Measurements from ENCODE around the gene MANEAL. TPM values are rescaled to one million over a fixed set of nuclear protein-coding genes. Genes with fewer than 3 reads are reported as not detected.

Gene MANEAL
- total RNA-seq, 3 donors from 2014 or later = 4.0 to 5.0 (median 4.7) TPM

- Mint-ChIP-seq H3K4me1 (ENCODE audit: low read depth) (peaks cover 2% of the 10 kb centered on the region), H3K4me3 (no peak overlapping the region), H3K27me3 (ENCODE audit: low read depth) (no peaks in the 10 kb centered on the region), H3K9me3 (no peaks in the 10 kb centered on the region), H3K36me3 (ENCODE audit: insufficient read depth) (peaks cover 50% of the 10 kb centered on the region)
- ATAC-seq (no peak), DNase-seq (no peak)
These were observed 37.5 kb downstream of the MANEAL start for GRCh38 chr1:37831109-37831508.

- Mint-ChIP-seq H3K4me3 (no peak overlapping the region), H3K4me1 (ENCODE audit: low read depth) (peaks cover 2% of the 10 kb centered on the region), H3K9me3 (no peaks in the 10 kb centered on the region), H3K36me3 (ENCODE audit: insufficient read depth) (peaks cover 52% of the 10 kb centered on the region), H3K27me3 (ENCODE audit: low read depth) (no peaks in the 10 kb centered on the region)
- no peak for ATAC-seq
- DNase-seq = no peak
These were observed 38.2 kb downstream of the MANEAL start for GRCh38 chr1:37831809-37832208.

GRCh38 chr1:37836788-37837187 is 43.1 kb downstream of the MANEAL start:
- Mint-ChIP-seq H3K36me3 (ENCODE audit: insufficient read depth) (peaks cover 45% of the 10 kb centered on the region), H3K9me3 (no peaks in the 10 kb centered on the region), H3K27me3 (ENCODE audit: low read depth) (no peaks in the 10 kb centered on the region), H3K4me3 (no peak overlapping the region), H3K4me1 (ENCODE audit: low read depth) (peaks cover 2% of the 10 kb centered on the region)
- no peak for ATAC-seq
- DNase-seq = no peak

DNA sequence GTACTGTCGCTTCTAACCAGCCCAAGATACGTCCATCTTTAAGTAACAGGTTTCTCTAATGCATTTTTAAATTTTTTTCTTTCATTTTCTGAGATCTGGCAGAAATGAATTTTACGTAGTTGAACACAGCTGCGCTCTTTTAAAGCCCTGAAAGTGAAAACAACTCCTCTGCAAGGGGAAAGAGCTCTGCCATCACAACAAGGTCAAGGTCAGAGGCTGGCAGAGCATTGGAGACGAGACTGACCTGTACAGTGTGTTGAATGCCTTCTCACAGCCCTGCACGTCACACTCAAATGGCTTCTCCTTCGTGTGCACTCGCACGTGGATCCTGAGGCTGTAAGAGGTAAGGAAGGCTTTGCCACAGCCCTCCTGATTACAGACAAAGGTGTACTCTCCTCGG is 46.0 kb downstream of the MANEAL start:
- no peak for DNase-seq
- H3K4me1 Mint-ChIP-seq (ENCODE audit: low read depth) = peaks cover 7% of the 10 kb centered on the region
- H3K9me3 Mint-ChIP-seq = no peaks in the 10 kb centered on the region
- no peak for ATAC-seq
- no peaks in the 10 kb centered on the region for H3K27me3 Mint-ChIP-seq (ENCODE audit: low read depth)
- H3K36me3 Mint-ChIP-seq (ENCODE audit: insufficient read depth) = peaks cover 35% of the 10 kb centered on the region
- H3K4me3 Mint-ChIP-seq = no peak overlapping the region

GRCh38 chr1:37840711-37841110 is 47.1 kb downstream of the MANEAL start:
- peaks cover 35% of the 10 kb centered on the region for H3K36me3 Mint-ChIP-seq (ENCODE audit: insufficient read depth)
- peaks cover 16% of the 10 kb centered on the region for H3K4me1 Mint-ChIP-seq (ENCODE audit: low read depth)
- DNase-seq (no peak), ATAC-seq (no peak)
- no peaks in the 10 kb centered on the region for H3K9me3 Mint-ChIP-seq
- no peaks in the 10 kb centered on the region for H3K27me3 Mint-ChIP-seq (ENCODE audit: low read depth)
- H3K4me3 Mint-ChIP-seq = no peak overlapping the region

DNA sequence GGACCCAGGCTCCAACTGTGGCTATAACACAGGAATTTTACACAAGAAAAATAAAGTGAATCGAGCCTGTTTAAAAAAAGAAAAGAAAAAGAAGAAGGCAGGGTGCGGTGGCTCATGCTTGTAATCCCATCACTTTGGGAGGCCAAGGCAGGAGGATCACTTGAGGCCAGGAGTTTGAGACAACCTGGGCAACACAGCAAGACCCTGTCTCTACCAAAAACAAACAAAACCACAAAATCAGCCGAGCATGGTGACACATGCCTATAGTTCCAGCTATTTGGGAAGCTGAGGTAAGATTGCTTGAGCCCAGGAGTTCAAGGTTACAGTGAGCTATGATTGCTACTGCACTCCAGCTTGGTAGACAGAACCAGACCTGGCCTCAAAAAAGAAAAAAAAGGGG is 48.0 kb downstream of the MANEAL start:
- Mint-ChIP-seq H3K9me3 (no peaks in the 10 kb centered on the region), H3K4me1 (ENCODE audit: low read depth) (peaks cover 21% of the 10 kb centered on the region), H3K27me3 (ENCODE audit: low read depth) (no peaks in the 10 kb centered on the region), H3K36me3 (ENCODE audit: insufficient read depth) (peaks cover 32% of the 10 kb centered on the region), H3K4me3 (no peak overlapping the region)
- DNase-seq (no peak), ATAC-seq (no peak)

- H3K4me3 Mint-ChIP-seq = no peak overlapping the region
- H3K27me3 Mint-ChIP-seq (ENCODE audit: low read depth) = no peaks in the 10 kb centered on the region
- peaks cover 30% of the 10 kb centered on the region for H3K36me3 Mint-ChIP-seq (ENCODE audit: insufficient read depth)
- H3K4me1 Mint-ChIP-seq (ENCODE audit: low read depth) = peaks cover 39% of the 10 kb centered on the region
- DNase-seq = no peak
- no peaks in the 10 kb centered on the region for H3K9me3 Mint-ChIP-seq
- ATAC-seq = no peak
These were observed 50.9 kb downstream of the MANEAL start for GRCh38 chr1:37844536-37844935.

DNA sequence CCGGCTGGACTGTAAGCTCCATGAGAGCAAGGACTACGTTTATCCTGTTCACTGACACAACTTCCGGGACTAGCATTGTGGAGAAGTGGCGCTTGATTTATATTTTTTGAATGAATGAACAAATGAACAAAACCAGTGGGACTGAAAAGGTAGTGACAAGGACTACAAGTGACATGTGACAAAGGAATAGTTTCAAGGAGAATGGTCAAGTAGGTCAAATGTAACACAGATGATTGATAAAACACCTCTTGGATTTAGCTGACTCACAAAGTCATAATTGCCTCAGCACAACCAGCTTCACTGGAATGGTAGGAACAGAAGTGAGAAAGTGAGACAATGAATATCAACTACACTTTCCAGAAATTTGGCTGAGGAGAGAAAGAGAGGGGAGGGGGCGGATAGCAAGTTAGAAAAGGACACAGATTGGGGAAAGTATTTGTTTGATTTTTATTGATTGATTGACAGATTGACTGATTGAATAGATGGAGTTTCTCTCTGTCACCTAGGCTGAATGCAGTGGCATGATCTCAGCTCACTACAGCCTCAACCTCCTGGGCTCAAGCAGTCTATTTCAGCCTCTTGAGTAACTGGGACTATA is 51.5 kb downstream of the MANEAL start:
- Mint-ChIP-seq H3K9me3 (no peaks in the 10 kb centered on the region), H3K4me1 (ENCODE audit: low read depth) (peaks cover 41% of the 10 kb centered on the region), H3K27me3 (ENCODE audit: low read depth) (no peaks in the 10 kb centered on the region), H3K4me3 (no peak overlapping the region), H3K36me3 (ENCODE audit: insufficient read depth) (peaks cover 26% of the 10 kb centered on the region)
- ATAC-seq = no peak
- no peak for DNase-seq

- Mint-ChIP-seq H3K27me3 (ENCODE audit: low read depth) (no peaks in the 10 kb centered on the region), H3K9me3 (no peaks in the 10 kb centered on the region), H3K4me1 (ENCODE audit: low read depth) (peaks cover 41% of the 10 kb centered on the region), H3K4me3 (no peak overlapping the region), H3K36me3 (ENCODE audit: insufficient read depth) (peaks cover 26% of the 10 kb centered on the region)
- DNase-seq (no peak), ATAC-seq (no peak)
These were observed 52.1 kb downstream of the MANEAL start for GRCh38 chr1:37845786-37846185.

DNA sequence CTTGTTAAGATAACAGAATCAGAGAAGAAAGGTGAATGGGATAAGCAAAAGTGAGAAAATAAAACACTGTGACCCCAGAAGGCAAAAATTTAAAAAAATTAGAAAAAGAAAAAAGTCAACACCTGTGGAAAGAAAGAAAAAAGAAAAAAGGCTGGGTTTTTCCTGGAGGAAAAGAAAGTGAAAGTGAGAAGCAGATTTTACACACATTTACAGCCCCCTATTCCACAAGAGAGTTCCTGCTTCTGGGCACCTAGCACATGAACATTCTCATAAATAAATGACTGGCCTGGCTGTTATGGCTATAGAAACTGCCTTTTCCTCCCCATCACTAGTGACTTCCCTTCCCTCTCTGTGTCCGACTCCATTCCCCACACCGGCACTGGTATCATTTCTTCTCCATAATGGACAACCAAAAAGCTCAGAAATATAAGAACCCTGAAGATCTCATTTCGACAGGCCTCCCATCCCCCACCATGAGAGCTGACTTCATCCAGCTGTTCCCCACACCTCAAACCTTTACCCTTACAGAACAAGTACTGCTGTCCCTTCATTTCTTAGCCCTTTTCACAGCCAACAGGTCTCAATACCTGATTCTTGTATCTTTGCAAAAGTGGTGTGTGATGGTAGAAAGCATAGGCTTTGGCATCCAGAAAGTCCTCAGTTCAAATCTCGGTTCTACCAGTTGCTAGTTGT is 53.1 kb downstream of the MANEAL start:
- peak overlapping the region; percentile 19 for H3K4me3 Mint-ChIP-seq
- H3K27me3 Mint-ChIP-seq (ENCODE audit: low read depth) = no peaks in the 10 kb centered on the region
- no peaks in the 10 kb centered on the region for H3K9me3 Mint-ChIP-seq
- ATAC-seq = peak in 1 of 2 donors; percentile 38
- no peak for DNase-seq
- H3K4me1 Mint-ChIP-seq (ENCODE audit: low read depth) = peaks cover 41% of the 10 kb centered on the region
- peaks cover 26% of the 10 kb centered on the region for H3K36me3 Mint-ChIP-seq (ENCODE audit: insufficient read depth)

- Mint-ChIP-seq H3K9me3 (no peaks in the 10 kb centered on the region), H3K4me1 (ENCODE audit: low read depth) (peaks cover 52% of the 10 kb centered on the region), H3K4me3 (no peak overlapping the region), H3K36me3 (ENCODE audit: insufficient read depth) (peaks cover 31% of the 10 kb centered on the region), H3K27me3 (ENCODE audit: low read depth) (no peaks in the 10 kb centered on the region)
- no peak for ATAC-seq
- no peak for DNase-seq
These were observed 55.8 kb downstream of the MANEAL start for GRCh38 chr1:37849480-37849879.

- no peak for ATAC-seq
- Mint-ChIP-seq H3K27me3 (ENCODE audit: low read depth) (no peaks in the 10 kb centered on the region), H3K36me3 (ENCODE audit: insufficient read depth) (peaks cover 25% of the 10 kb centered on the region), H3K4me1 (ENCODE audit: low read depth) (peaks cover 51% of the 10 kb centered on the region), H3K4me3 (no peak overlapping the region), H3K9me3 (no peaks in the 10 kb centered on the region)
- no peak for DNase-seq
These were observed 56.8 kb downstream of the MANEAL start for GRCh38 chr1:37850352-37850955.

Measured in activated T-cell treated with anti-CD3 and anti-CD28 coated beads, Interleukin-2, amount 50 U/mL, for 4 hours (primary cell).